Erythroblast (primary cell): ENCODE measurements around the gene RAD51B.

Source experiments
- GATA1 ChIP-seq: IDR thresholded peaks from 2 replicates; pipeline ENCODE4 v1.6.1; 2011; ENCODE audit warnings: low read depth, mild to moderate bottlenecking, control low read depth, low read length, moderate library complexity
- POLR2A ChIP-seq: IDR thresholded peaks from 2 replicates; pipeline ENCODE4 v1.6.1; 2011; ENCODE audit warnings: mild to moderate bottlenecking, low read length

DNA sequence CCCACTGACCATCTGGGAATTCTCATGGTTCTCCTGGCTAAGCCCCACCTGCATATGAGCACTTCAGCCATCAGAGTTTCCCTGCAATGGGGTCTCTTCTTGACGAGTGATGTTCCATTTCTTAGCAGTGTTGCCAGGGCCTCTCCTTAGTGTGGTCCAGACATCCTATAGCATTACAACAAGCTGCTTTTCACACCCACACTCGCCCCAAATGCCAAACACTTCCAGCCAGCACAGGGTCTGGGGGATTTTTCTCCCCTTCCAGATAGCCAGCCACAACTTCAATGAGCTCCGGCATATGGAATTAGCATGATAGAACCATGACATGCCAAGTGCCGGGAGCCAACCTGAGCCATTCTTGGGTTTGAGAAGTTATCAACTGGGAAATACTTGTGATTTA lies 705.9 kb downstream of the RAD51B start:
- TF ChIP-seq POLR2A (no peak), GATA1 (no peak)
